Brain microvascular endothelial cell (primary cell): ENCODE data around the gene GNAL.

Experiments
- DNase-seq: peaks from one replicate; pipeline ENCODE4 v3.0.0-alpha.2; 2020
- H3K27ac ChIP-seq: fragments of 250-450 bp; sonication (Bioruptor Pico); 2 replicates; pipeline ENCODE4 v1.5.1; 2020; ENCODE audit warnings: mild to moderate bottlenecking, moderate library complexity
- H3K27me3 ChIP-seq: fragments of 250-450 bp; sonication (Bioruptor Pico); replicated peaks from 2 replicates; pipeline ENCODE4 v1.5.1; 2020; ENCODE audit warnings: mild to moderate bottlenecking
- H3K36me3 ChIP-seq: fragments of 250-450 bp; sonication (Bioruptor Pico); replicated peaks from 2 replicates; pipeline ENCODE4 v1.5.1; 2020; ENCODE audit warnings: mild to moderate bottlenecking
- H3K4me3 ChIP-seq: 2 replicates; pipeline ENCODE4 v1.5.1; 2011; ENCODE audit warnings: low read depth, mild to moderate bottlenecking, control low read depth, low read length, moderate library complexity
- CTCF ChIP-seq: IDR thresholded peaks from 2 replicates; pipeline ENCODE4 v1.5.1; 2011; ENCODE audit warnings: low read depth, mild to moderate bottlenecking, moderate library complexity, low read length, control low read depth, inconsistent platforms; ENCODE audit errors: missing control alignments
- in situ Hi-C: cut with HindIII; loops from 2 replicates; pipeline ENCODE4 v1.10.0; 2017; ENCODE audit warnings: low sequenced_read_pairs, low pct_ligation_motif_present

GNAL gene

DNA sequence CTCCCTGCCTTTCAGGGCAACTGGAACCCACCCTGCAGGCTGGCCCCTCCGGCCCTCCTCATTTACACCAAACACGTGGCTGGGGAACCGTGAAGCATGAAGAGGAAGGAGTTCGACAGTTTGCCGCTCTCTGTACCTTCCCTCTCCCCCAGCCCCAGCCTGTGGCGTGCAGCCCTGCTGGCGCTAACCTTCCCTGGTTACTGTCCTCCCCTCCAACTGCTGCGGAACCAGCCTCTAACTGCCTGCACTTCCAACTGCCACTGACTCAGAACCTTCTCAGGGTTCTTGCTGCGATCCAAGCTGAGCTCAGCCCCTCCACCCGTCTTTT, 19.2 kb upstream of the GNAL start:
- no peak for DNase-seq
- Histone ChIP-seq H3K27ac (no peak overlapping the region), H3K4me3 (no peak overlapping the region), H3K27me3 (no peaks in the 10 kb centered on the region), H3K36me3 (no peaks in the 10 kb centered on the region)
- TF ChIP-seq CTCF, result no peak
- in situ Hi-C loops, result no loop called here

GRCh38 chr18:11671156-11671555, 17.9 kb upstream of the GNAL start:
- H3K27me3 ChIP-seq, result no peaks in the 10 kb centered on the region
- H3K4me3 ChIP-seq, result no peak overlapping the region
- no peak for DNase-seq
- in situ Hi-C loops, result no loop called here
- no peak for TF ChIP-seq CTCF
- no peaks in the 10 kb centered on the region for H3K36me3 ChIP-seq
- no peak overlapping the region for H3K27ac ChIP-seq

GRCh38 chr18:11672198-11672597, 16.9 kb upstream of the GNAL start:
- no peak for TF ChIP-seq CTCF
- in situ Hi-C loops, result no loop called here
- Histone ChIP-seq H3K27me3 (no peaks in the 10 kb centered on the region), H3K27ac (no peak overlapping the region), H3K36me3 (no peaks in the 10 kb centered on the region), H3K4me3 (no peak overlapping the region)
- DNase-seq, result no peak

DNA sequence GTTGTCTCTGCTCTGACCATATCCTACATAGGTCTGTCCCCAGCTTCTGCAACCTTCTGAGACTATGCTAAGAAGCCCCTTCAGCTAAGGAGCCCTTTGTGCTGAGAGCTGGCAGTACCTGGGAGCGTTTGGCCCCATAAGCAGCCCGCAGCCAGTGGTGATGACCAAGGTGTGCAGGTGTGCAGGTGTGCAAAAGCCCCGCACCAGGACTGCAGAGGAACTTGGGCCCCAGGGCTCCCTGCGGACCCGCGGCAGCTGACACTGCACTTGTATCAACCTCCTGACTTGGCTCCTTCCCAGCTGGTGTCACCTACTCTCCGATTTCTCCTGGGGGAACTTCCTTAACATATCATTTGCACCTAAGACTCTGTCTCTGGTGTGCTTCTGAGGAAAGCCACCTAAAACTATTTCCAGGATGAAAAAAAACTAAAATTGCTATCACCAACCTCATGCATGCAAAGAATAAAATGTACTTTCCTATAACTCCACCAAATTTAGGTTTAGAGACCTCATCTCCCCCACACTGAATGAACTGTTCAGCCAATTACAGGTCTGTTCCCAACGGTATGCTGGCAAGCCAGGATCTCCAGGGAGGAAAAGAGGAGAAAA, 16.1 kb upstream of the GNAL start:
- DNase-seq, result no peak
- H3K27me3 ChIP-seq, result no peaks in the 10 kb centered on the region
- in situ Hi-C loops, result no loop called here
- H3K27ac ChIP-seq, result no peak overlapping the region
- no peak overlapping the region for H3K4me3 ChIP-seq
- no peak for TF ChIP-seq CTCF
- no peaks in the 10 kb centered on the region for H3K36me3 ChIP-seq

GRCh38 chr18:11673560-11673959, 15.5 kb upstream of the GNAL start:
- no peak for TF ChIP-seq CTCF
- DNase-seq, result no peak
- Histone ChIP-seq H3K27ac (no peak overlapping the region), H3K27me3 (no peaks in the 10 kb centered on the region), H3K4me3 (no peak overlapping the region), H3K36me3 (no peaks in the 10 kb centered on the region)
- in situ Hi-C loops, result no loop called here

DNA sequence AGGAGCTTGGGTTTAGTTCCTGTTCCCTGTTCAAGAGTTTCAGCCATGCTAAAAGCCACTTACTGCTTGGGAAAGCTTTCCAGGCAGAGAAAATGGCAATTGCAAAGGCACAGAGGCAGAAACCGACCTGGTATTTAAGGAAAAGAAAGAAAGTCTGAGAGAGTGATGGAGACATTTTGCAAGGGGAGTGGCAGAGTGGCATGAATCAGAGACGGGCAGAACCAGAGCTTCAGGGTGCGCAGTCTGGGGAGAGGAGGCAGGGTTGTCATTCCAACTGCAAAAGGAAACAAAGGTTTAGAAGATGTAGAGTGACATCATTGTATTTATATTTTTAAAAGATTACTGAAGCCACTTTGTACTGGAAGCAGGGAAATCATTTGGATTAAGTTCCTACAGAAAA, 14.9 kb upstream of the GNAL start:
- in situ Hi-C loops, result no loop called here
- DNase-seq, result no peak
- no peak for TF ChIP-seq CTCF
- H3K27ac ChIP-seq, result no peak overlapping the region
- H3K4me3 ChIP-seq, result no peak overlapping the region
- no peaks in the 10 kb centered on the region for H3K27me3 ChIP-seq
- no peaks in the 10 kb centered on the region for H3K36me3 ChIP-seq
